GM19455 (cell line): ENCODE results near the gene CABLES1.
"Not testable (repeated sequence)": the region's sequence is repeated elsewhere in the genome, so short reads cannot be mapped to it uniquely, and the experiment has no call there.

Source experiments
- ATAC-seq: cut with Tn5 transposase; IDR thresholded peaks from one replicate; pipeline ENCODE4 v1.9.1; 2021; ENCODE audit not compliant: unreplicated experiment

The CABLES1 gene

GRCh38 chr18:23141104-23141999 is 6.1 kb downstream of the CABLES1 start:
- ATAC-seq, result no peak

- ATAC-seq, result no peak
Observed at GRCh38 chr18:23142251-23142929, 7.1 kb downstream of the CABLES1 start.

DNA sequence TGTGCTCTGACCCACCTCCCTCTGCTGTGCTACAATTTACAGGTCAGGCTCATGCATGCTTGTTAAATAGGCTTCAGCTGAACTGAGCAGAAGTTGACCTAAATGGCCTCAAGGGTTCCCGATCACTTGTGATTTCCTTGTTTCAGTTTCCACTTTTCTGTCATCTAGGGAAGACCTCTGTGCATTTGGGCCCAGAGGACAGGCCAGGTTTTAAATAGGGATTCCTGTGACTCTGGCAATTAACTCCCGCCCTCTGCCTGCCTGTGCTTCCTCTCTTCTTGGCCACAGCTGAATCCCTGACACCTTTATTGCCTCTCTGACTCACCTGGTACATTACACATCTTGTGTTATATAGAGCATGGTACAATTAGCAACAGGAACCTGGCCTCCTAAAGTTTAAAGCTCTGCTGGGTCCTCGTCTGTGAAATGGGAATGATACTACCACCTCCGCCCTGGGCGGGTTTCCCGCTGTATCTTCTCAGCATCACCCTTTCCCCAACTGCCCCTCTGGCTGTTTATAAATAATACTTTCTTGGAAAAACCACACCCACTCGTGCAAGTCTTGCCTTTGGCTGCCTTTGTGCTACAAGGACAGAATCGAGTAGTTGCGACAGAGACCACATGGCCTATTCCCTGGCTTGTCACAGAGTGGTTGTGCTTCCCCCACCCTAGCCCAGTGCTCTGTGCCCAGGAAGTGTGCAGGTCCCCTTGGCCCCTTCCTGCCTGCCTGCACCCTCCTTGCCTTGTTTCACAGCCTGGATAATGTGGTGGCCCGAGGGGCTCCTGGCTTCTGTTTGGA is 7.9 kb downstream of the CABLES1 start:
- ATAC-seq, result no peak

GRCh38 chr18:23143815-23144261 is 8.6 kb downstream of the CABLES1 start:
- no peak for ATAC-seq

DNA sequence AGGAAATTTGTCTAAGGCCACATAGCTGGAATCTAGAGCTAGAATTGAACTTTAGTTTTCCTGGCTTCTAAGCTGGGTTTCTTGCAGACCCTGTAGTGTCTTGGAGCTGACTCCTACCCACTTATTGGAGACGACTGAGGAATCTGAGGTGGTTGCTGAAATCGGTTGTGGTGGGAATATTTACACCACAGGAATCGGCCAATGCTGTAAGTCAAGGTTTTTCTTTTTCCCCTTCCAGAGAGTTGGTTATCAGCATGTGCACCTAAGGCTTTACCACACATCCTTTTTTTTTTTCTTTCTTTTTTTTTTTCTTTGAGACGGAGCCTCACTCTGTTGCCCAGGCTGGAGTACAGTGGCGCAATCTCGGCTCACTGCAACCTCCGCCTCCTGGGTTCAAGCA is 9.4 kb downstream of the CABLES1 start:
- no peak for ATAC-seq

- ATAC-seq, result no peak
Observed at GRCh38 chr18:23145621-23146020, 10.3 kb downstream of the CABLES1 start.

DNA sequence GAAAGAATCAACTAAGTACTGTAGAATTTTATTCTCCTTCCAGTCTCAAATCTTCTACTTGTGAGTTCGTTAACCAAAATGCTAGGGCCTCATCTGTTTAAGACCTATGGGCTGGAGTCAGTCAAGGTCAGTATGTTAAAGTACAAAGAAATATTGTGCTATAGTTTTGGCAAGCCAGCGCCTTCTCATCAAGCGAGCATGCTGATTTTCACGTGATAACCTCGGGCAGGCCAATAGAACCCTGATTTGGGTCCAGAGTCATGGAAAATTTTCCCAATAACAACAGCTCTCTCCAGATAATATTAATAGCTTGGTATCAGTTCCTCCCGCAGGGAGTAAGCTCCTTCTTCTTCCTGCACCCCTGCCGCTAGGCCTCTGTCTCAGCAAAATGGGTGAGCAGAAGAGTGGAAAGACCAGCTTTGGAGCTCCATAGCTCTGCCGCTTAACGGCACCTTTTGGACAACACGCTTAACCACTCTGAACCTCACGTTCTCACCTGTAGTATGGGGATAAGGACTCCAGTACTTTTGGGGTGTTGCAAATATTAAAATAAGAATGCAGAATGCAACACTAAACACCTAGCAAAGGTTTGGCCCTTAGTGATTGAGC is 11.7 kb downstream of the CABLES1 start:
- no peak for ATAC-seq

DNA sequence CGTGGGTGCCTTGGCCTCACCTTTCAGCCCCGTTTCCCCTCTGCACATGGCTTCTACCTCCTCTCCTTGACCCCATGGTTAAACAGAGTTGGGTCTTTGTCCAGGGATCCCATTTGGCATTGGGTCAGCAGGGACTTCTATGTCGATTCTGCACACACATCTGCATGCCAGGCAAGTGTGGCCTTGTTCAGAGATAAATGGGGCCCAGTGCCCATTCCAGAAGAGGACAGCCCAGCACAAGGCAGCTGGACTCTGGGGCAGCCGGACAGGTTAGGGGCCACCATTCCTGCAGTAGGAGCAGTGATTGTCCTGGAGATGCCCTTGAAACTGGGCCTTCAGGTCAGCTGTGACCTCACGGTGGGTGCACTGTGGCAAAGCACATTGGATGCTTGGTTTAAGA is 13.1 kb downstream of the CABLES1 start:
- ATAC-seq, result no peak

DNA sequence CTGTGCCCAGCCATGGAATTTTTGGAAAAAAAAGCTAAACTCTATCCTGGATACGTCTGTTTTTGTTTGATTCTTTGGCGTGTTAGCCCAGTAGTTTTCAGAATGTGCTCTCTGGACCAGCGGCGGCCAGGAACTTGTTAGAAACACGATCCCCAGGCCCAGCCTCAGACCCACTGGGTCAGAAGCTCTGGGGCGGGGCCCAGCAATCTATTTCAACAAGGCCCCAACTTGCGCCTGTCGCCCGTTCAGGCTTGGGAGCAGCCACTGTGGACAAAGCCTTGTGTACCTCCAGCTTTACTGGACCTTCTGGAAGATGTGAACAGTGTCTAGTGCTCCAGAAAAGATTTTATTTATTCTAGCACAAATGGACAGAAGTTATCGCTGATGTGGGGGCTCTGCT is 14.3 kb downstream of the CABLES1 start:
- ATAC-seq, result no peak

DNA sequence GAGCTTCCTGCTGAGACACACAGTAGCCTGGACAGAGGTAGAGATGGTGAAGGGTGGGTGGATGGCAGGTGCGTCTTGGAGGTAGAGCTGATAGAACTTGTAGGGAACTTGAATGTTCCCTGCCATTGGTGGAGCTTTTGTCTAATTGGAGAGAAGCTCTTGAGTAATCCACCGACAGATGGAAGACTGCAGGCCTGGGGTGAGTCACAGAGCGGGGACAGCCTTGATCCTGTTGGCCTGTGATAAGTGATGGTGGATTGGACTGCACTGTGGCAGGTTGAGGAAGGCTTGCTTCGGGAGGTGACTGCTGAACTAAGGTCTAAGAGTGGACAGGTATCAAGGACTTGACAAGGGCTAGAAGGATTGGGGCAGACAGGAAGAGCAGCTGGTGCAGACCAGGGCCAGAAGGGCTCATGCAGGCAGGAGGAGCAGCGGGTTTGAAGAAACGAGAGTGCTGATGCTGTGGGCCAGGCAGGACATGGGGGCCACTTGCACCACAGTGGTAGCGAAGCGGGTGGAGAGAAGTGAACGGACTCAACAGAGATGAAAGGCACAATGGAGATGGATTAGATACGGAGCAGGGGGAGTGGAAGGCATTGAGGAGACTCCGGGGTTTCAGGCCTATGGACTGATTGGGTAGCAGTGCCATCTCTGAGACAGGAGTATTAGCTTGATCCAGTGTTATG is 16.3 kb downstream of the CABLES1 start:
- no peak for ATAC-seq

DNA sequence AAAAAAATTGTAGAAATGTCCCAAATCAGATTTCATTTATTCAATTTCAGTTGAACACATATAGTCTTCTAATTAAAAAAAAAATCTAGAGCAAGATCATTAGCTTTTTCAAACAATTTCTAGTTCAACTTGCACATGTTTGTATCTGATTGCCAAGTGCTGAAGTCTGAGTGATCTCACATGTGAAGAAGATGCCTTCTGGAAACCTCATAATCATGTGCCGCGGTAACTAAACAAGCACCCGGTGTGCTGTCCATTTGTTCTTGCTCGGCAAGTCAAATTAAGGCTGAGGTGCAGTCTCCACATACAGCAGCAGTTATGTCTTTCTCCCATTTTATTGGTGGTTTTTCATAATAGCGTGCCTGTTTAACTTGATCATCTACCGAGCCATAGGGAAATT is 18.7 kb downstream of the CABLES1 start:
- no peak for ATAC-seq

GRCh38 chr18:23154823-23155500 is 19.7 kb downstream of the CABLES1 start:
- no peak for ATAC-seq

- no peak for ATAC-seq
Observed at GRCh38 chr18:23155537-23155936, 20.3 kb downstream of the CABLES1 start.

DNA sequence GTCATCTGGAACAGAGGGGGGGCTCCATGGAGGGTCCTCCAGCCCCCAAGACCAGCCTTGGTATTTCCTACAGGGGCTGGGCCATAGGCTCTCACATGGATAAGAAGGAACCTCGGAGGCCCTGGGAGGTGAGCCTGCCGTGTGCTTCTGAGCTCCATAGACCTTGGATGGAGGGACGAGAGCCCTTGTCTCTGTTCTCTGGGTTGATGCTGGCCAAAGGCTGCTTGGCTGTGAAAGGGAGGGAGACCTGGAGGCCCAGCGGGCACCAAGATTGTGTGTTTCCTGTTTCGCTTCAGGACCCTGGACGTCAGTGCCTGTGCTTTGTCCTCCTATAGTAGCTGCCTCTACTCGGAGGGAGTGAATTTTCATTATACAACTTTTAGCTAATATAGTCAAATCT is 20.8 kb downstream of the CABLES1 start:
- ATAC-seq, result no peak

DNA sequence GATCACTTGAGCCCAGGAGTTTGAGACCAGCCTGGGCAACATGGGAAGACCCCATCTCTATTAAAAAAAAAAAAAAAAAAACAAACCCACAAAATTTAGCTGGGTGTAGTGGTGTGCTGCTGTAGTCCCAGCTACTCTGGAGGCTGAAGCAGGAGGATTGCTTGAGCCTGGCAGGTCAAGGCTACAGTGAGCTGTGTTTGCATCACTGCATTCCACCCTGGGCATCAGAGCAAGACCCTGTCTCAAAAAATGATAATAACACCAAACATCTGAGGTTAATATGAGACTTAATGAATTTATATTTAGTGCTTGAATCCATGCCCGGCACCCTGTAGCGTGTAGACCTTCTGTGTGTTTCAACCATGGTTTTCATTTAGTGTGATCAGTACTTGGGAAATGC is 22.8 kb downstream of the CABLES1 start:
- no peak for ATAC-seq

DNA sequence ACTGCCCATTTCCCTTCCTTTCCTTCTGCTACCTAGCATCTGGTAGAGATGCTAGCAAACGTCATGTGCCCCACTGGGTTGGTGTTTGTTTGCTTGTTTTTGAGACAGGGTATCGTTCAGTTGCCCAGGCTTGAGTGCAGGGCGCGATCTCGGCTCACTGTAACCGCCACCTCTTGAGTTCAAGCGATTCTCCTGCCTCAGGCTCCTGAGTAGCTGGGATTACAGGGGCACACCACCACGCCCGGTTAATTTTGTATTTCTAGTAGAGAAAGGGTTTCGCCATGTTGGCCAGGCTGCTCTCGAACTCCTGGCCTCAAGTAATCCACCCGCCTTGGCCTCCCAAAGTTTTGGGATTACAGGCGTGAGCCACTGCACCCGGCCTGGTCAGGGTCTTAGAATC is 23.6 kb downstream of the CABLES1 start:
- not testable (repeated sequence) for ATAC-seq

GRCh38 chr18:23159344-23159743 is 24.1 kb downstream of the CABLES1 start:
- no peak for ATAC-seq

DNA sequence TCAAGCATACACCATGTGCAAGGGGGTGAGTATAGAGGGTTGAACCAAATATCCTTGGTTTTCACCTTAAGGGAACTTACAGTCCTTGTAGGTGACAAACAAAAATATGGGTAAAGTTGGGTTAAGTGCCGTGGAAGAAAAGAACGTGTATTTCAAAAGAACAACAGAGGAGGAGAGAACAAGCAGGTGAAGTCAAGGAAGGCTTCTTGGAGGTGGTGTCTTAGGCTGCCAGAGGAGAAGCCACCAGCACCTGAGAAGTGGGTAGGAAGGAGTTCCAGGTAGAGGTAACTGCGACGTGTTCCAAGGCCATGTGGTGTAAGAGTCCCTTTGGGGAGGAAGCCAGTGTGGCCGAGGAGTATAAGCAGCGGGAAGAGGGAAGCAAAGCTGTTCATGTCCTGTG is 27.2 kb downstream of the CABLES1 start:
- ATAC-seq, result no peak

- ATAC-seq, result no peak
Observed at GRCh38 chr18:23163786-23164533, 28.7 kb downstream of the CABLES1 start.
